Astrocyte (in vitro differentiated cells and primary cell): ENCODE results near the gene TEDDM1. TPM values are rescaled to one million over a fixed set of nuclear protein-coding genes. Genes with fewer than 3 reads are reported as not detected.

Experiments used
- DNase-seq: peaks from one replicate; pipeline ENCODE4 v3.0.0-alpha.2; 2010; ENCODE audit warnings: low read depth
- FAIRE-seq: peaks from 2 replicates; lab custom pipeline; 2011; peaks lifted over from hg19 to GRCh38; lab: Jason Lieb, UNC
- H2AFZ ChIP-seq: 2 replicates; pipeline ENCODE4 v1.6.0; 2012; ENCODE audit warnings: low read depth, low read length, inconsistent platforms
- H3K27ac ChIP-seq: 2 replicates; pipeline ENCODE4 v1.5.1; 2011; ENCODE audit warnings: low read depth, low read length, inconsistent platforms
- H3K27me3 ChIP-seq: 2 replicates; pipeline ENCODE4 v1.6.0; 2011; ENCODE audit warnings: low read length, inconsistent platforms; ENCODE audit not compliant: insufficient read depth
- H3K36me3 ChIP-seq: 2 replicates; pipeline ENCODE4 v1.5.1; 2011; ENCODE audit warnings: low read length, inconsistent platforms; ENCODE audit not compliant: insufficient read depth
- H3K4me1 ChIP-seq: 2 replicates; pipeline ENCODE4 v1.5.1; 2011; ENCODE audit warnings: low read length, inconsistent platforms; ENCODE audit not compliant: insufficient read depth
- H3K4me2 ChIP-seq: 2 replicates; pipeline ENCODE4 v1.6.0; 2012; ENCODE audit warnings: low read length, inconsistent platforms
- H3K4me3 ChIP-seq: 2 replicates; pipeline ENCODE4 v1.5.1; 2011; ENCODE audit warnings: low read depth, mild to moderate bottlenecking, low read length, inconsistent platforms; ENCODE audit not compliant: insufficient read depth
- H3K79me2 ChIP-seq: 2 replicates; pipeline ENCODE4 v1.6.0; 2012; ENCODE audit warnings: mild to moderate bottlenecking, low read length, inconsistent platforms; ENCODE audit not compliant: insufficient read depth
- H3K9ac ChIP-seq: 2 replicates; pipeline ENCODE4 v1.6.0; 2012; ENCODE audit warnings: mild to moderate bottlenecking, low read length, inconsistent platforms
- H3K9me3 ChIP-seq: 2 replicates; pipeline ENCODE4 v1.5.1; 2012; ENCODE audit warnings: low read depth, mild to moderate bottlenecking, low read length, inconsistent platforms; ENCODE audit not compliant: insufficient read depth
- H4K20me1 ChIP-seq: 2 replicates; pipeline ENCODE4 v1.6.0; 2012; ENCODE audit warnings: low read length, inconsistent platforms; ENCODE audit not compliant: insufficient read depth
- H3K27ac Mint-ChIP-seq: one replicate; pipeline ENCODE4 v1.8.0; 2021; ENCODE audit warnings: mild to moderate bottlenecking, mixed read lengths; ENCODE audit not compliant: unreplicated experiment
- H3K27me3 Mint-ChIP-seq: one replicate; pipeline ENCODE4 v1.8.0; 2021; ENCODE audit warnings: low read depth, mixed read lengths; ENCODE audit not compliant: unreplicated experiment
- H3K36me3 Mint-ChIP-seq: one replicate; pipeline ENCODE4 v1.8.0; 2021; ENCODE audit warnings: low read depth, mixed read lengths; ENCODE audit not compliant: unreplicated experiment
- H3K4me1 Mint-ChIP-seq: one replicate; pipeline ENCODE4 v1.8.0; 2021; ENCODE audit warnings: low read depth, mixed read lengths; ENCODE audit not compliant: unreplicated experiment
- H3K4me3 Mint-ChIP-seq: one replicate; pipeline ENCODE4 v1.8.0; 2021; ENCODE audit warnings: mild to moderate bottlenecking, moderate library complexity, mixed read lengths; ENCODE audit not compliant: unreplicated experiment
- H3K9me3 Mint-ChIP-seq: one replicate; pipeline ENCODE4 v1.8.0; 2021; ENCODE audit warnings: mild to moderate bottlenecking, mixed read lengths; ENCODE audit not compliant: unreplicated experiment
- EZH2 ChIP-seq: IDR thresholded peaks from 2 replicates; pipeline ENCODE4 v1.6.1; 2012; ENCODE audit warnings: mild to moderate bottlenecking, low read length, inconsistent platforms; ENCODE audit not compliant: insufficient read depth
- total RNA-seq: library from RNA; stranded (reverse); gene quantifications from 2 replicates; pipeline ENCODE4 v1.2.1, GENCODE V29; 2021
- TF ChIP-seq, protein P1 (sequence below): IDR thresholded peaks from 2 replicates; pipeline ENCODE4 v1.5.1; 2011; ENCODE audit warnings: low read depth, mild to moderate bottlenecking, inconsistent platforms, low read length, moderate library complexity; ENCODE audit not compliant: insufficient read depth

The TEDDM1 gene
- total RNA-seq, 1 donor from 2014 or later, result not detected

GRCh38 chr1:182359645-182360044, 40.8 kb downstream of the TEDDM1 start:
- no peaks in the 10 kb centered on the region for H3K27me3 ChIP-seq
- no peaks in the 10 kb centered on the region for H3K4me1 Mint-ChIP-seq
- no peak overlapping the region for H3K4me2 ChIP-seq
- H3K27ac Mint-ChIP-seq, result no peak overlapping the region
- H3K36me3 Mint-ChIP-seq, result no peaks in the 10 kb centered on the region
- no peaks in the 10 kb centered on the region for H3K79me2 ChIP-seq
- no peak overlapping the region for H3K4me3 Mint-ChIP-seq
- H3K4me1 ChIP-seq, result no peaks in the 10 kb centered on the region
- H4K20me1 ChIP-seq, result no peaks in the 10 kb centered on the region
- H3K9me3 Mint-ChIP-seq, result no peaks in the 10 kb centered on the region
- no peaks in the 10 kb centered on the region for H3K9me3 ChIP-seq
- FAIRE-seq (no peak), DNase-seq (no peak)
- TF ChIP-seq, protein P1, sequence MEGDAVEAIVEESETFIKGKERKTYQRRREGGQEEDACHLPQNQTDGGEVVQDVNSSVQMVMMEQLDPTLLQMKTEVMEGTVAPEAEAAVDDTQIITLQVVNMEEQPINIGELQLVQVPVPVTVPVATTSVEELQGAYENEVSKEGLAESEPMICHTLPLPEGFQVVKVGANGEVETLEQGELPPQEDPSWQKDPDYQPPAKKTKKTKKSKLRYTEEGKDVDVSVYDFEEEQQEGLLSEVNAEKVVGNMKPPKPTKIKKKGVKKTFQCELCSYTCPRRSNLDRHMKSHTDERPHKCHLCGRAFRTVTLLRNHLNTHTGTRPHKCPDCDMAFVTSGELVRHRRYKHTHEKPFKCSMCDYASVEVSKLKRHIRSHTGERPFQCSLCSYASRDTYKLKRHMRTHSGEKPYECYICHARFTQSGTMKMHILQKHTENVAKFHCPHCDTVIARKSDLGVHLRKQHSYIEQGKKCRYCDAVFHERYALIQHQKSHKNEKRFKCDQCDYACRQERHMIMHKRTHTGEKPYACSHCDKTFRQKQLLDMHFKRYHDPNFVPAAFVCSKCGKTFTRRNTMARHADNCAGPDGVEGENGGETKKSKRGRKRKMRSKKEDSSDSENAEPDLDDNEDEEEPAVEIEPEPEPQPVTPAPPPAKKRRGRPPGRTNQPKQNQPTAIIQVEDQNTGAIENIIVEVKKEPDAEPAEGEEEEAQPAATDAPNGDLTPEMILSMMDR, result no peak
- TF ChIP-seq EZH2, result no peak
- no peak overlapping the region for H3K4me3 ChIP-seq
- no peak overlapping the region for H2AFZ ChIP-seq
- no peak overlapping the region for H3K27ac ChIP-seq
- no peak overlapping the region for H3K9ac ChIP-seq
- H3K27me3 Mint-ChIP-seq, result peaks cover 7% of the 10 kb centered on the region
- no peaks in the 10 kb centered on the region for H3K36me3 ChIP-seq

DNA sequence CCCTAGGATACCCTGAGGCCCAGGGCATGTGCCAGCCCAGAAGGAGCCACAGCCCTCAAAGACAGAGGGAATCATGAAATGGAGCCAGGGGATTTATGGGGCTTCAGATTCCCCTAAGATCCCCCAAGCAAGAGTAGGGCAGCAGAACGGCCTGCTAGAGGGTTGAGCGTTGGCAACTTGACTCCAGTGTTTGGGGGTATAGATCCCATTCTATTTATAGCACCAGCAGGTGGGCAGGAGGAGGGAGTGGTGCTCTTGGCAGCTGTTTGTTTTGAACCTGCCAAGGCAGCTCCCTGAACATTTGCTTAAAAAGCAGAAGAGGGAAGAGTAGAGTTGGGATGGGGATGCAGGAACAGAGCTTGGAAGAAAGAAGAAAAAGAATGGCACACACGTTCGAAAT, 42.6 kb downstream of the TEDDM1 start:
- Histone ChIP-seq H2AFZ (no peak overlapping the region), H3K4me1 (no peaks in the 10 kb centered on the region), H4K20me1 (no peaks in the 10 kb centered on the region), H3K36me3 (no peaks in the 10 kb centered on the region), H3K4me3 (no peak overlapping the region), H3K9ac (no peak overlapping the region), H3K79me2 (no peaks in the 10 kb centered on the region), H3K4me2 (no peak overlapping the region), H3K27me3 (no peaks in the 10 kb centered on the region), H3K27ac (no peak overlapping the region), H3K9me3 (no peaks in the 10 kb centered on the region)
- no peak for FAIRE-seq
- TF ChIP-seq EZH2, result no peak
- TF ChIP-seq, protein P1, result no peak
- Mint-ChIP-seq H3K4me3 (no peak overlapping the region), H3K9me3 (no peaks in the 10 kb centered on the region), H3K27ac (no peak overlapping the region), H3K36me3 (no peaks in the 10 kb centered on the region), H3K4me1 (no peaks in the 10 kb centered on the region), H3K27me3 (peaks cover 6% of the 10 kb centered on the region)
- DNase-seq, result no peak

- Histone ChIP-seq H3K9ac (no peak overlapping the region), H3K79me2 (no peaks in the 10 kb centered on the region), H3K4me1 (no peaks in the 10 kb centered on the region), H3K36me3 (no peaks in the 10 kb centered on the region), H3K9me3 (no peaks in the 10 kb centered on the region), H3K4me3 (no peak overlapping the region), H3K27ac (no peak overlapping the region), H2AFZ (no peak overlapping the region), H3K4me2 (no peak overlapping the region), H4K20me1 (no peaks in the 10 kb centered on the region), H3K27me3 (no peaks in the 10 kb centered on the region)
- DNase-seq, result no peak
- no peaks in the 10 kb centered on the region for H3K4me1 Mint-ChIP-seq
- TF ChIP-seq, protein P1, result no peak
- TF ChIP-seq EZH2, result no peak
- H3K4me3 Mint-ChIP-seq, result no peak overlapping the region
- peaks cover 2% of the 10 kb centered on the region for H3K27me3 Mint-ChIP-seq
- no peak for FAIRE-seq
- no peak overlapping the region for H3K27ac Mint-ChIP-seq
- H3K36me3 Mint-ChIP-seq, result no peaks in the 10 kb centered on the region
- no peaks in the 10 kb centered on the region for H3K9me3 Mint-ChIP-seq
These were observed 43.3 kb downstream of the TEDDM1 start for GRCh38 chr1:182357171-182357570.
